HuH-7.5 (cell line): Measurements from ENCODE around the gene PTGES.
A peak's percentile ranks its signal among the peaks of the same experiment; 100 is the strongest.

Experiments used
- DNase-seq: peaks from one replicate; pipeline ENCODE4 v3.0.0; 2011; ENCODE audit warnings: low spot score

The PTGES gene

GRCh38 chr9:129716091-129716490 lies 36.8 kb downstream of the PTGES start:
- no peak for DNase-seq

DNA sequence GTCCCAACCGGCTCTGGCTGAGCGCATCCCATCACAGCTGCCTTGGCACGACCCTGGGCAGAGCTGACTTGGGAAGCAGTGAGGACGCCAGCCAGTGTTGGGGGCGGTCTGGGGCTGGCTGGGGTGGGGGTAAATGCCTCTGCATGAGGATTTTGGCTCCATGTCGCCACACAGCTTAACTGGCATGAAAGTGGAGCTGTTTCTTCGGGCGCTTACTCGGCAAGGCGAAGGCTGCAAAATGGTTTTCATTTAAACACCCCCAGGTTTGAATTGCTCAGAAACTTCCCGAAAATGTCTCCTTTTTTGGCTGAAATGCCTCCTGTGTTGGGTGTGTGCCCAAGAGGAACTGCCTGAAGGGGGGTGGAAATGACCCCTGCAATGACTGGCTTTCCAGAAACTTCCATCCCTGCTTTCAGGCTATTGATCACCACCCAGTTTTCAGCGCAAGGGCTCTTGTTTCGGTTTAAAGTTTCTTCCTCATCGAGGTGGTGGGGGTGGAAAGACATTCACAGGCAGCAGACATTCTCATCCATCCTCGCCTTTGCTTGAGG lies 38.3 kb downstream of the PTGES start:
- no peak for DNase-seq

DNA sequence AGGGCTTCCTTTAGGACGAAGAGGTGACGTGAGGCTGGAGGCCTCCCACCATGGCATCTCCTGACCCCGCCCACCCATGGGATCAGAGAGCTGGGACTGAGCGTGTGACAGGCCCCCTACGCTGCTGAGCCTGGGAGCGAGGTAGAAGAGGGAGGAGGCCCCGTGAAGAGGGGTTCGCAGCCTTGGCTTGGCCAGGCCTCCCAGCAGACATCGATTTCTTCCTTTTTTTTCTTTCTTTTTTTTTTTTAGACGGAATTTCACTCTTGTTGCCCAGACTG lies 39.5 kb downstream of the PTGES start:
- no peak for DNase-seq

GRCh38 chr9:129712634-129713401 lies 40.0 kb downstream of the PTGES start:
- no peak for DNase-seq

DNA sequence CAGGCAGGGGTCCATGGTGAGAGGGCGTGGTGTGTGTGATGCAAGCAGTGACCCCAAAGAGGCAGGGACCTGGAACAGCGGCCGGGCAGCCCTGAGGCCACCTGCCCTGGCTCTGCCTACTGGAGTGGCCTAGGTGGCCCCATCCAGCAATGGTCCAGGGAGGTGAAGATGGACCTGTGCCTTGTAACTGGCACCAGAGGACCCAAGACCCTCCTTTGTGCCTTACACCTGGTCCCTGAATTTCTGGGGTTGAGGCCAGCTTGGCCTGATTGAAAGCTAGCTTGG lies 42.7 kb downstream of the PTGES start:
- DNase-seq, result no peak

- DNase-seq, result no peak
Measured at GRCh38 chr9:129709438-129710168, 43.2 kb downstream of the PTGES start.

DNA sequence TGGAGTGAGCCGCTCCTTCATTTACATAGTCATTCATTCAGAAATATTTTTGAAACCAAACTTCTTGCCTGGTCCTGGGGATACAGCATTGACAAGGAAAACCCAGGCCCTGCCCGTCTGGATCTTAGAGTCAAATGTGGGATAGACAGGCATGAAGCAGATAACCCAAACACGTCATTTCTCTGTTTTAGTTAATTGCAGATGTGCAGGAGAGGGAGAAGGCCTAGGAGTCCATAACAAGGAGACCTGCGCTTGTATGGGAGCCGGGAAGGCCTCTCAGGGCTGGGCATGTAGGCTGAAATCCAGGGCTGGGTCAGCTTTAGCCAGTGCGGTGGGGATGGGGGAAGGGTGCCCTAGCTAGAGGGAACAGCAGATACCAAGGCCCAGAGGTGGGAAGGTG lies 44.0 kb downstream of the PTGES start:
- no peak for DNase-seq

DNA sequence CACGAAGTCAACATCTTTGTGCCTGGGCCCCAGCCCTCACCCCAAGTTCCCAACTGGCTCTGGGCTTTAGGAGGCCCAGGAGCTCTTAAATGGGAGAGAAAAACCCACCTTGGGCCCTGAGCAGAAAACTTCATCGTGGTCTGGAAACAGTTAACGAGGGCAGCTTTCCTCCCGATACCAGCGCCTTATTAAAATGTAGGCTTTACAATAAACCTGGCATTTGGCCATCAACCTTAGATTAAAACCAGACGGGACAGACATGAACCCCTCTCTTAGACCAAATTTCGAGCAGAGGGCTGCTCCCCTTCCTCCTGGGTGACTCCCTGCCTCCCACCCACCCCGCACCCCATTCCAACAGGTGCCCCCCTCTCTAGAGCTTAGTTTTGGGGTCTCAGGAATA lies 48.0 kb downstream of the PTGES start:
- DNase-seq, result no peak

GRCh38 chr9:129703667-129704355 lies 49.0 kb downstream of the PTGES start:
- no peak for DNase-seq

GRCh38 chr9:129702589-129703520 lies 50.0 kb downstream of the PTGES start:
- DNase-seq, result no peak

- DNase-seq, result no peak
Measured at GRCh38 chr9:129701549-129701948, 51.3 kb downstream of the PTGES start.

GRCh38 chr9:129701054-129701453 lies 51.8 kb downstream of the PTGES start:
- DNase-seq, result no peak

DNA sequence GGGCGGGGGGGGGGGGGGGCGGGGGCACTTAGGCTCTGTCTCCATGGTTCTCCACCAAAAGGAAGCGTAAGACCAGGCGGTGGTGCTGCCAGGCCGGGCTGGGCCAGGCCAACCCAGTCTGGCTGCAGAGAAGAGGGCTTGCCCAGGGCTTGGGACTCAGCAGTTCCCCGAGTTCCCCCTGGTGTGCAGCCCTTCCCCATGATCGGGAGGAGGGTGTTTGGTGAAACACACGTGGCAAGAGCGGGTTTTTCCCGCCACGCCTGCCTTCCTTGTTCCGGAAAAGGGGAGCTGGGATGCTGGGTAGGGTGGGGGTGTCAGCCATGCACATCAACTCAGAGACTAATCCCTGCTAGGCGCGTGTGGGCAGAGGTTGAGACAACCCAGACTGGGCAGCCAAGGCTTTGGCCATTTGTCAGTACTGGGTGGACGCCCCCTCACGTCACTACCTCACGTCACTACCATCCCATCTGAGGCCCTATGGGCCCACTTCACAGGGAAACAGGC lies 54.5 kb downstream of the PTGES start:
- no peak for DNase-seq

DNA sequence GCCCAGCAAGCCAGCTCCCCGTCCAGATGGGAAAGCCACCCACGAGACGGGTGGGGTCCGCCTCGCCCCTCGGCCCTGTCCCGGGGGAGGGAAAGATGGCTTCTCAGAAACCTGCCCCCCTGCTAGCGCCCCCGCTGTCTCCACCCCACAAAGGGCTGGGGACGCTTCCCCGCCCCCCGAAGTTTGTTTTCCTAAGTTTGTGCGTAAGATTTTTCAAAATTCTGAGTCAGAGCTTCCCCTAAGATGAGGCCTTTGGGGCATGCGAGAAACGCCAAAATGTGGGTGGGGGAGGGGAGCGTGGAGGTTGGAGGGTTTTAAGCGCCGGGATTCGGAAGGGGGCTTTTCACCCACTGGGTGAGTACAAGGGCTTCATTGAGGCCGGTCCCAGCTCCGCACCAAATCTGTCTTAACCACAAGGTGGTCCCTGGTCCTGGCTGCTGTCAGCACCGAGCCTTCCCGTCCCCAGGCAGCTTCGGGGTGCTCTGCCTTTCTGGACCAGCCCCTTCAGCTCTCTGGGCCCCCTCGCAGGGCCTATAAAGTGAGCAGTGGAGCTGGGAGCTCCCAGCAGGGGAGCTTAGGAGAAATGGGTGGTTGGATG lies 55.1 kb downstream of the PTGES start:
- DNase-seq, result no peak

GRCh38 chr9:129696944-129697655 lies 55.7 kb downstream of the PTGES start:
- peak; percentile 71 for DNase-seq

DNA sequence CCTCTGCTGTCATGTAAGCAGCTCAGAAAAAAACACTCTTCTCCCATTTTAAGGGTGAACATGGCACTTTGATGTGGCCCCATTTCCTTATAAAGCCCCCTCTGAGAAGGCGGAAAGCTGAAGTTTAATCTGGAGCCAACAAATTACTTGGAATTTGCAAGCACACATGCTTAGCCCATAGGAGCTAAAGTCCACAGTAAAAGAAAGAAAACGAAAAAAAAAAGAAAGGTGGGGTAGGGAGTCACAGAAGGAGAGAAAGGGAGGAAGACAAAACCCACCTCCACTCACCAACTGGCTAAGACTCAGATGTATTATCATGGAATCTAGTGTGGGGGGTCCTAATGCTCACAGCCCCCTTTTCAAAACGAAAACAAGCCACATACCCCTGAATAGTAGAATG lies 57.0 kb downstream of the PTGES start:
- DNase-seq, result no peak

GRCh38 chr9:129694243-129694646 lies 58.6 kb downstream of the PTGES start:
- no peak for DNase-seq

- no peak for DNase-seq
Measured at GRCh38 chr9:129693741-129694140, 59.1 kb downstream of the PTGES start.

DNA sequence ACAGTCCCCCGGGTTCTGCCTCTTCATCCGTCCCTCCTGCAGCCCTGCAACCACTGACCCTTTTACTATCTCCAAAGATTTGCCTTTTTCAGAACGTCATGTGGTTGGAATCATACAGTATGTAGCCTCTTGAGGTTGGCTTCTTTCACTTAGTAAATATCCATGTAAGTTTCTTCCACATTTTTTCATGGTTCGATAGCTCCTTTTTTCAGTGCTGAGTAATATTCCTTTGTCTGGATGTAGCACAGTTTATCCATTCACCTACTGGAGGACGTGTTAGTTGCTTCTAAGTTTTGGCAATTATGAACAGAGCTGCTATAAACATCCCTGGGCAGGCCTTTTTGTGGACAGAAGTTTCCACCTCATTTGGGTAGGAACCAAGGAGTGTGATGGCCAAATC lies 60.3 kb downstream of the PTGES start:
- no peak for DNase-seq
